GM19239 (cell line): ENCODE measurements around the gene DLGAP5.

Experiments
- DNase-seq: peaks from one replicate; pipeline ENCODE4 v3.0.0; 2011; ENCODE audit warnings: low spot score; ENCODE audit not compliant: insufficient read length
- FAIRE-seq: peaks from 2 replicates; lab custom pipeline; 2011; peaks lifted over from hg19 to GRCh38; lab: Jason Lieb, UNC

DLGAP5 gene

DNA sequence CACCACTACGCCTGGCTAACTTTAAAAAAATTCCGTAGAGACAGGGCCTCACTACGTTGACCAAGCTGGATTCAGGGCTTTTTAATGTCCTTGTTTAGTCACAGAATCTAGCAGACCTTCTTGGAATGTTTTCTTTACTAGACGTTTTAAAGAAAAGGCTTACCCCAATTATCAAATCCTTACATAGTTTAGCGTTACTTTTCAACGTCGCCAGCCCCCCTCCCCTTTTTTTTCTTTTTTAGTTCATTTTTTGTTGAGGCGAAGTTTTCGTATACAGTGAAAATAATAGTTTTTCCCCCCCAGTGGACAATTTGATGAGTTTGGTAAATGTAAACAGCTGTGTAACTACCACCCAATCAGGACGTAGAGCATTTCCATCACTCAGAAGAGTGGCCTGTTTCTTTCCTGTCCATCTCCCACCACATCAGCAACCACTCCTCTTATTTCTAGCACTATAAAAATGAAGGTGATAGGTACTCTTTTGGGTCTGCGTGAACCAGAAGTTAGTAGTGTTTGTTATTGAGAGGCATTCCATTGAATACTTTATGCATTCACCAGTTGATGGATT is 753 bp upstream of the DLGAP5 start:
- FAIRE-seq (no peak), DNase-seq (no peak)

DNA sequence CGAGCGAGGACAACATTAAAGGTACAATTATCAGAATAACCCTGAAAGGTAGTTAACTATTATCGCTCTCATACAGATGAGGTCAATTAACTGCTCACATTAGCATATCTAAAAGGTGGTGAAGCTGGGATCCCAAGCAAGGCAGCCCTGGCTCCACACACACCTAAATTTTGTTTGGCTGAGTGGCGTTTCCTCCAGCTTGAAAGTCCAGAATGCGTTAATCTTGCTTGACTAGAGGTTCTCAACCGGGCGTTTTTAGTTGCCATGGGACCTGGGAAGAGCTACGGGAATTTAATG is 531 bp downstream of the DLGAP5 start:
- no peak for FAIRE-seq
- no peak for DNase-seq

DNA sequence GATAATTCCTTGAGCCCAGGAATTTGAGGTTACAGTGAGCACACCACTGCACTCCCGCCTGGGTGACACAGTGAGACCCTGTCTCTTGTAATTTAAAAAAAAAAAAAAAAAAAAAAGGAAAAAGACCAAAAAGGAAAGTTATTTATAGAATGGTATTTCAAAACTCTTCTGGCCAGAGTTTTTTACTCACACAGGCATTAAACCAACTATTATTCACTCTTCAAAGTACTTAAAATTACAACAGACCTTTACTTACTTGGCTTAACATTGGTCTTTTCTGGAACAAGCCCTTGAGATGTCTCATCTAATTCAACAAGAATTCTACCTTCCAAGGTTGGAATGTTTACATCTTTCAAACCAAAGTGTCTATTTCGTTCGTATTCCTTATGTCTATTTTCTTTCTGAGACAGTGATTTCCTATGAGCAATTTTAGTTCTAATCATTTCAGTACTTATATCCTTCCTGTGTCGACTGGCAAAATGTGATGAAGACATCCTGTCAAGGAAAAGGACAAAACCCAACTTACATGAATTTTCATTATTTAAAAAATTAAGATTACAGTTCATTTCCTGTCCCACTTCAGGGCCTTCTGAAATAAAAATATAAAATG is 2.6 kb downstream of the DLGAP5 start:
- FAIRE-seq, result peak; percentile 26
- no peak for DNase-seq

DNA sequence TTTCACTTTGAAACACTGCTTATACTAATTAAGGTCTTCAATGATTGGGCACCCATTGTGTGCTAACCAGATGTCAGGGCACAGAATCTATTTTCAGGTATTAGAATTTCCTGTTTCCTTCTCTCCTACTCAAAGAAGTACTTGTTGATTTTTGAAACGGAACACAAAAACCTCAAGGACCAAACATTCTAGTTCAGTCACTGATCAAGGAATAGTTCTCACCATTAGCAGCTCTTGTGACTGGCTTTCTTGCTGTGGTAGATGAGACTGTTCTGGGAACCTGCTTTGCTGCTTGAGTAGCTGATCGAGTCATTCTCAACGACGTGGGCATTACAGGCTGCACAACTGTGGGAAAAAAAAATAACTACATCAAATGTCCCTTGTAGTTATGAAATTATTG is 11.0 kb downstream of the DLGAP5 start:
- peak; percentile 86 for FAIRE-seq

DNA sequence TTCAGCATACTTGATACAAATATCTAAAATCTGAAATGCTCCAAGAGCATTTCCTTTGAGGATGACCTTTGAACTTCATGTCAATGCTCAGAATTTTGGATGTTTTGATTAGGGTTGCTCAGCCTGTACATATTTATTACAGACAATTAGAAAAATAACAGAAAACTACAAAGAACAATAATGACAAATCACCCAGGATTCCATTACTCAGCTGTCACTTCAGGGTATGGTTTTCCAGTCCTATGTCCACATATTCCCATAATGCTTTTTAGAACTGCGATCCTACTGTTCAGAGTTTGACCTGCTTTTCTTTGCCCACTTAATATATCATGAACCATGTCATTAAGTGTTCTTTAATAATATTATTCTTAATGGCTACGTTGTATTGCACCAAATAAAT is 11.4 kb downstream of the DLGAP5 start:
- no peak for FAIRE-seq
- DNase-seq, result no peak

More for the DNA sequence above, 11.0 kb downstream of the DLGAP5 start:
- DNase-seq, result no peak

DNA sequence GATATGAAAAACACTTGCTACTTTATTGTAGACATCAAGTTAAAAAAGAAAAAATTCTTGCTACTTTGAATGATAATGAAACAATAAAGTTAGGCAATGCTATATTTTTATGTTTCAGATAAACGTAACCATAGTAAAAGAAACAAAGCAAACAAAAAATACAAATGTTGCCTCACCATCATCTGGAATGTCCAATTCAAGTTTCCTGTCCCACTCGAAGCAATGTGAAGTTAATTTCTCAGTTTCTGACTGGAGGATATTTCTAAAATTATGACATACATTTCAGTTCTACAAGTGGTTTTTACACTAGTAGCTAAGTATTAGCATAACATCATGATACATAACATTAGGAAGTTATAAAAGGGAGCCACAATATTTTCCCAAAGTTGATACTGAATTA is 20.9 kb downstream of the DLGAP5 start:
- FAIRE-seq, result no peak

DNA sequence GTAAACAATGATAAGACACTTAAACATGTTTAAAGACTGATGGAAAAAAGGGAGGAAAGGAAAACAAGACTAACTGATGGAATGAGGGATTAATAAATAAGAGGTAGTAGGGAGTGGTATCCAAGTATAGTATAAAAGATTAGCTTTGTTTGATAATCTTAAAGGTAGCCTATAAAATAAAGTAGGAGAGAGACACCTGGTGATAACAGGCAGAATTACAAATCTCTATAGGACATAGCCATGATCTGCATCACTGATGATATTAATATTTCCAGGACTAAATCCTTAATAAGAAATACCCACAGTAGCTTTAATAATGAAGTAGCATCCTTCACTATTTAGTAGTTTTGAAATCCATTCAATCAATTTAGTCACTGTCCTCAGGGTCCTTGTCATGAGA is 30.4 kb downstream of the DLGAP5 start:
- DNase-seq (no peak), FAIRE-seq (no peak)

More for the DNA sequence above, 20.9 kb downstream of the DLGAP5 start:
- DNase-seq, result no peak

DNA sequence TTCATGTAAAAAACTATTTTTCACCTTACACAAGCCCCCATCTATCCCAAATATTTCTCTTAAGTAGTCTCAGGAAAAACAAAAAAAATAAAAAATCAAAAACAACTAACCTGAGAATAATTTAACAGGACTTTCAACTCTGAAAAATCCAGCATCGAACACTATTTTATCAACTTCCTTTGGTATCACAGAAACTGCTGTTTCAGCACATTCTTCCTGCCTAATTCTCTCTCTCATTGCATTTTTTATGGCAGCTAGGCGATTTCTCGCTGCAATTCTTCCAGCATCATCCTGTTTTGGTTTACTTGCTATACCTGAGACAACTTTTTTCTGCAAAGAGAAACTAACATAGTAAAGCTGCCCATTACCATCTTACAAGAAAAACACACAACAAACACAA is 33.0 kb downstream of the DLGAP5 start:
- FAIRE-seq (peak; percentile 28), DNase-seq (no peak)

DNA sequence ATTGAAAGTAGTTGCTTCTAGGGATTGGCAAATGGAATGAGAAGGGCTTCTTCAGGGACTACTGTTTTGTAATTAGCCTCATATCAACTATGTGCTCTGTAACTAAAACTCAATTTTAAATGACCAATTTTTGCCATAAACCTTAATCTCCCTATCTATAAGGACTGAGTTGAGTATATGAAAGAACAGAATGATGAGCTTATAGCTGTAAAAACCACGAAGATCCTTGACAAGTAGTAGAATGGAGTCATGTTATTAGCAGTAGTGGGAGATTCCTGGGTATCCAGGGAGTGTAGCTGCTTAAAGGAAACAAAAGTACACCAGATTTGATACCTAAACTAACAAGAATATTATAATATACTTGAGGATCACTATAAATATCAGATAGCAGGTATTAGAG is 34.3 kb downstream of the DLGAP5 start:
- no peak for FAIRE-seq
- DNase-seq, result no peak

DNA sequence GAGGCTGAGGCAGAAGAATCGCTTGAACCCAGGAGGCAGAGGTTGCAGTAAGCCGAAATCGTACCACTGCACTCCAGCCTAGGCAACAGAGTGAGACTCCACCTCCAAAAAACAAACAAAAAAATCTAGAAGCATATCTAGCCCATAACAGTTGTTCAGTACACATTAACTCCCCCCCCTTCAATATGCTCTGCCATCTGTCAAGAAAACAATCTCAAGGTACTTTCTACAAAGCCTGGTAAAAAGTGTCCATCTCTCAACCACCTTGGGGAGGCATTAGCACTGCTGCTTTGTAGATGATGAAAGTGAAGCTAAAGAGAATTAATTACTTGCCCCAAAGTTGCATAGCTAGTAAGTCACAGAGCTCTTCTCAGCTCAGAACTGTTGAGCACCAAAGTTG is 37.4 kb downstream of the DLGAP5 start:
- no peak for DNase-seq
- FAIRE-seq, result peak; percentile 11

DNA sequence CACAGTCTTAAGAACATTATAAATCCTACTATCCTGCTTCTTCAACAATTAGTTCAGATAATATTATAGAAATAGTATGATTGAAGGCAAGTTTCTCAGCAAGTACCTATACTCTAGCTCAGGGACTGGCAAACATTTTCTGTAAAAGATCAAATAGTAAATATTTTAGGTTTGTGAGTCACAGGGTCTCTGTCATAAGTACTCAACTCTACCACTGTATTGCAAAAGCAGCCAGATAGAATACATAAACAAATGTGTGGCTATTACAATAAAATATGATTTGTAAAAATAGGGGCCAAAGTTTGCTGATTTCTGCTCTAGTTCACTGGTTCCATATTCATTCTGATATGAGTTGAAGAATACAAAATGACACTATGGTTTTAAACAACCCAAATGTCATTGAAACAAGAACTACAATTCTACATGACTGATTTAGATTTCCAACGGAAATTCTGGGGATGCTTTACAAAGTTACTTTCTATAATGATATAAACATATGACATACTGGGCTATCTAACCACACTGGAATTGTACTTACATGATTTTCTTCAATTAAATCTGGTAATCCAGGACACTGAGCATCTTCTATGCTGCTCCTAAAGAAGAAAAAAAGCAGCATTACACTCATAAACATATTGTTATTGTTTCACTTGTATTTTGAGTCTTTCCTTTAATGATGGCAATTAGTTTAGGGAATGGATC is 39.2 kb downstream of the DLGAP5 start:
- DNase-seq (no peak), FAIRE-seq (no peak)

DNA sequence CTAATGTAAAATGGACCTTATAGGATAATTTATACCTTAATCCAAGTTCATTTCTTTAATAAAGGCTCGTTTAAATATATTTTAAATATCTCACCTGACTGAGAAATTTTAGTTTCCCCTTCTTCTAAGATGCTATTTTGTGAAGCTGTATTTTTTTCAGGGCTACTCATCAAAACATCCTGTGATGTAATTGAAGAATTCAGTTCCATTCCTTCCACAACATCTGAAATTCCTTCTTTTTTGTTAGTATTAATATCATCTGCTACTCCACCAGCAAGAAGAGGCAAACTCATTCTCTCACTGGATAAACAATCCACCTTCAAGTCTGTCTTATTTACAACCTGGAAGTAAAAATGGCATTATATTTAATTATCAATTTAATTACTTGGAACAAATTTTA is 39.8 kb downstream of the DLGAP5 start:
- FAIRE-seq (no peak), DNase-seq (no peak)

DNA sequence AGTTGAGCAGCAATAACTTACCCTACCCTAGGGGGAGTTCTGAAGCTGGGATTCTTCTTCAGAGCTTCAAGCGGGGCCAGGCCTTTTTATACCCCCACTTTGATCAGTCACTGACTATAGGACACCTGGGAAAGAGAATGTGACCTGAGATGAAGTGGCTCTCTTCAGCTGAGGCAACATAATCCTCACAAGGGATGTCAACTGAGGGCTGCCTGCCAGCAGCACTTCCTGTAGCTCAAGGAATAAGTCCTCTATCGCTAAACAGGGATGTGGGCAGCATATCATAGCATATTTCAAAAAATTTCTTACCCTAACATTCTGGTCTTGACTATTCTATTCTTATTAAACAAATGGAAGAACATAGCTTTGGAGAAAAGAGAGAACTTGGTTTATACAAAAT is 45.0 kb downstream of the DLGAP5 start:
- DNase-seq (no peak), FAIRE-seq (no peak)

DNA sequence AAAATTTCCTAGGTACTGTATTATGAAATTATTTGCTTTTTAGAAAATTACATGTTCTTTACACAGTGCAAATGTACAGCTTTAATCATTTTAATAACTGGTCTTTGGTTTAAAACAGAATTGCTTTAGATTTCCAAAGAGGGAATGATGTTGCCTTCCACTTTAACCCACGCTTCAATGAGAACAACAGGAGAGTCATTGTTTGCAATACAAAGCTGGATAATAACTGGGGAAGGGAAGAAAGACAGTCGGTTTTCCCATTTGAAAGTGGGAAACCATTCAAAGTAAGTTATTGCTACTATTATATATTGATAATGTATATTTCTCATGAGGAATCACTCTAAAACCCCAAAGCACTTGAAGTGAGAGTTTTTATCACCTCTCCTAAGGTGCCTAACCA is 48.9 kb downstream of the DLGAP5 start:
- FAIRE-seq, result no peak
- DNase-seq, result no peak

DNA sequence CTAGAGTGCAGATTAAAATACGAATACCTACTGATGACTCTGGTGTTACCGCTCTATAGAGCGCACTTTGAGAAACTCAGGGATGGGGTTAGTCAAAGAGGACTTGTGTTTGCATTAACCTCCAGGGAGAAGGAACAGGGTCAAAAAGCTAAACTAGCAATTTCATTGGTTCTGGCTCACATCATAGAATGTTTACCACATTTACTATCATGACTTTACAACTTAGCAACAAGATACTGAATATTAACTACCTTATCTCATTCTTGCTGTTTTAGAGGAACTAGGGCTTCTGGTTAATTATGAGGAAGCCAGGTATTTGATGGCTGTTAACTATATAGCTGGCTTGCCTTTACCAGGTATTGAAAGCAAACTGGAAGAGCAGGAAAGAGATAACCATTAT is 49.6 kb downstream of the DLGAP5 start:
- DNase-seq (no peak), FAIRE-seq (no peak)

DNA sequence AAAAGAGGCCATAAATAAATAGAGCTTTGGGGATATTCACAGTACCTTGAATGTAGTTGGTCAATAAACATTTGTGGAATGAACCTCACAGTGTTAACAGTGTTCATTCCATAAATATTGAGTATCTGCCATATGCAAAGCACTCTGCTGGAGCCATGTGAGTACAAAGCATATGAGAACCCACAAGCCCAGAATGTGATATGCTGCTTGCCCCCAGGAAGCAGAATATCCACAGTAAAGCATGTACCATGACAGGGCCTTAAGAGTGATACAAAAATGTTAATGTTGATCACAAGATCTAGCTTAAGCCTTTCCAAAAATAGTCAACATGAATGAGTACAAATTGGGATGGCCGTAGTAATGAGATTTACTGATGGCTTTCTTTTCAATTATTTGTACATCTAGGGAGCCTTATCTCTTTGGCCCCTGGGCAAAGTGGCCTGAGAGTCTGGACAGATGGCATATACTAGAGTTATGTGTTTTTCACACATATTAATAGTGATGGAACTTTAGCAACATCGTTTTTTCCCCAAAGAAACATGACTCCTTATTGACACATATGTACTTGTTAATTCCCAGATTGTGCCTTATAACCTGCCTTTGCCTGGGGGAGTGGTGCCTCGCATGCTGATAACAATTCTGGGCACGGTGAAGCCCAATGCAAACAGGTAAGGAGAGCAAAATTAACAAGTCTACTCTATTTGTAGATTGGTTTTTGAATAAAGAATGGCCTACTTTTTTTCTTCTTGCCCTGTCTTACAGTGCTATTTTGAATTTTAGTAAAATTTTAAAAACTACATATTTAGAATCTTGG is 51.5 kb downstream of the DLGAP5 start:
- DNase-seq (no peak), FAIRE-seq (no peak)

DNA sequence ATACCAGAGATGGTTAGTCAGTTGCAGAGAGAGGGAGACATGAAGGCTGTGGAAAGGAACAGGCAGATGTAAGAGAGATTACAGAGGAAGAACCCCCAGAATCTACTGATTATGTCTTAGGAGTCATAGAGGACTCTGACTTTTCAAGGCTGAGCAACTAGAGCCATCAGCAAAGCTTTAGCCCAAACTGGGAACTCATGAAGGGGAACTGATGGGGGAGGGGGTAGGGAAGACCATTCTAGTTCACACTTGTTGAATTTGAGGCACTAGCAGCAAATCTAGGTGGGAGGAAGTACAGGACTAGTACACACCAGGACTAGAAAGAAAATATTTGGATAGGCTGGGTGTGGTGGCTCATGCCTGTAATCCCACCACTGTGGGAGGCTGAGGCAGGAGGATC is 52.2 kb downstream of the DLGAP5 start:
- FAIRE-seq, result no peak

DNA sequence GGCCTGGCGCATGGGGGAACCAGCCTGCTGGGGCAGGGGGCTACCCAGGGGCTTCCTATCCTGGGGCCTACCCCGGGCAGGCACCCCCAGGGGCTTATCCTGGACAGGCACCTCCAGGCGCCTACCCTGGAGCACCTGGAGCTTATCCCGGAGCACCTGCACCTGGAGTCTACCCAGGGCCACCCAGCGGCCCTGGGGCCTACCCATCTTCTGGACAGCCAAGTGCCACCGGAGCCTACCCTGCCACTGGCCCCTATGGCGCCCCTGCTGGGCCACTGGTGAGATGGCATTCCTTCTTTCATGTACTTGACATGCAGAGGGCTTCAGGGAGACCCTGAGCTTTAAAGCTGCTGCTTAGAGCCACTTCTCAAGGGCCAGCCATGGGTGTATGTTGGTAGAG is 53.3 kb downstream of the DLGAP5 start:
- DNase-seq, result no peak
- no peak for FAIRE-seq

More for the DNA sequence above, 52.2 kb downstream of the DLGAP5 start:
- no peak for DNase-seq

DNA sequence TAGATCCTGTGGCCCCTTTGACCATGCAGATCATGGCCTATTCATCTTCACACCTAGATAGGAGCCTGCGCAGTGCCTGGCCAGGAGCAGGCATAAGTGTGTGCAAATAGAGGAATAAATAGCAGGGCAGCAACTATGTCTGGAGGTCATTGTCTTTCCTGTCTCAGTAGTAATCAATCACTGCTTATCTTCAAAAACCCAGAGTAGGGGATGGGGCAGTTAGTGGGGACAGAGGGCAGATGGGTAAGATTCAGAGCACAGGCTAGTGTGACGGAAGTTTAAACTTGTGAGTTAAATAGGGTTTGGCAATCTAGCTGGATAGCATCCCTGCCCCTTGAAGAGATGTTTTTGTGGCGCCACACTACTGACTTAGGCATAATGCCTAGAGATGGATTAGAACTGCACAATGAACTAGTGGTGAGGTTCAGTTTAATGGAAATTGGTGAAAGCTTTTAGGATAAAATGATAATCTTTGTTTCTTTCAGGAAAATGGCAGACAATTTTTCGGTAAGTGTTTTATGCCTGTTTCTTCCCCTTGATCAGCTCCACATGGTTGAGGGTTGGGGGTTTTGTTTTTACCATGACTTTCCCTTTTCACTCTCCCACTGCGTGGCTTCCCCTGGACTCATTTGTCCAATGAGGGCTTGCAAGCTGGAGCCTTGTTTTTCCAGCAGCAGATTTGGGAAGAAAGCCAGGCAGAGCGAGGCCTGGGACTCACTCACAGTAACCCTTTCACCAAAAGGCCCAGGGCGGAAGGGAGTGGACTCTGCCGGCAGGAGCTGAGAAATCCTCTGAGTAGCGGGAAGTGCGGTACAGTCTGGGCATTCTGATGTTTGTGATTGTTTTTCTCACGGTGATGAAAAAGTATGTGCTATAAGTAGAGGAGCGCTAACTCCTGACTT is 54.2 kb downstream of the DLGAP5 start:
- FAIRE-seq, result no peak
- DNase-seq, result no peak

DNA sequence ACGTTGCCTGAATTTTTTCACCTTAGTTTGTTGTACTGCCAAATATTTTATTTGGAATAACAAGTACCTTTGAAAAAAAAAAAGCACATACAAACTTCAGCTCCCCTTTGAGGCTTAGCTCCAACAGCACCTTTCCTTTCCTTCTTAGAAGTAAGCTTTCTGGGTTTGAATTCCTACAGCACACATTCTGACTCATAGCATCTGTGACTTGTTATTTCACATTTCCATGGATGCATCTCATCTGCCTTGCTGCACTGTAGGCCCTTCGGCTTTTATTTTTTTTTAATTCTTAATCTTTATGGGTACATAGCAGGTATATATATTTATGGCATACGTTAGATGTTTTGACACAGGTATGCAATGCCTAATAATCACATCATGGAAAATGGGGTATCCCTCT is 55.1 kb downstream of the DLGAP5 start:
- FAIRE-seq, result no peak
- no peak for DNase-seq
